Neural progenitor cell (in vitro differentiated cells): ENCODE data around the gene HIC2.
"Not testable (repeated sequence)": the region's sequence is repeated elsewhere in the genome, so short reads cannot be mapped to it uniquely, and the experiment has no call there.

ENCODE experiments used
- CTCF ChIP-seq: fragments of 200-600 bp; sonication (generic); IDR thresholded peaks from 2 replicates; pipeline ENCODE4 v1.5.1; 2017; ENCODE audit warnings: antibody characterized with exemption, mild to moderate bottlenecking
- EZH2phosphoT487 ChIP-seq: fragments of 200-600 bp; sonication (generic); IDR thresholded peaks from 2 replicates; pipeline ENCODE4 v1.6.1; 2017; ENCODE audit warnings: antibody characterized with exemption

DNA sequence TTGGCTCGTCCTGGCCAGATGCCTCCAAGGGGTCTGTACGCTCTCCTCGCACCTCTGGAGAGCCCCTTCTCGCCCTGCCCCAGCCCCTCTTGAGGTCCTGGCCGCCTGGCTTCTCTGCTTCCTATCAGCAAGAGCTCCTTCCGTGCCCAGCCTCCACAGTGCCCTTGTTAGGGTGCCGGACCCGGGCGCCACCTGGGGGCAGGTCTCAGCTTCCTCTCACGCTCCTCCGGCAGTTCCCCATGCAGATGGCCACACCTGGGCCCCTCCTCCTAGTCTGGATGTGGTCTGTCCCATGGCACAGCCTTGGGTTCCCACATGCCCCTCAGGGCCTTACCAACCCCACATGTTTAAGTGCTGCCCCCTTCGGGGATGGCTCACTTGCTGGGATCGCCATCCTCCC lies 56.5 kb downstream of the HIC2 start:
- TF ChIP-seq EZH2phosphoT487, CTCF: not testable (repeated sequence)
